ENCODE data around the gene POLDIP2. TPM values are rescaled to one million over a fixed set of nuclear protein-coding genes. Genes with fewer than 3 reads are reported as not detected.

POLDIP2 gene
- total and polyA plus RNA-seq, 2 of the 13 experiments (the other 11 are each of a cell fraction or from before 2014, with no cell fraction given) = 85.9 to 114 TPM

- in situ Hi-C loops (cut with HindIII; ENCODE audit: extremely low pct_ligation_motif_present, low pct_unique_long_range_greater_than_20kb) (no loop called here), intact Hi-C loops (cut with micrococcal nuclease; ENCODE audit: unreplicated experiment) (no loop called here)
- peaks cover 12 to 29% of the 10 kb centered on the region in 2 experiments for H3K36me3 ChIP-seq (replicated peaks in 1 of 2; ENCODE audit: control insufficient read depth in 1 of 2, insufficient read depth in 2 of 2, low read length in 2 of 2)
- POLR2A ChIA-PET = interaction anchor here (1.8 to 8.3 kb wide), 4 partner anchors 8 to 40 kb away, joined by 11 to 183 read pairs (median 92); partner anchors contain the start of genes IFT20, POLDIP2, SLC46A1 and TNFAIP1
- 96% methylated on average over 3 of the region's 3 CpGs for whole genome bisulfite sequencing (ENCODE audit: low lambda C conversion rate)
- ATAC-seq = no peak
- no TSS peak for BruUV-seq (replicated peaks)
- CTCF ChIA-PET (ENCODE audit: low intra/inter-chr PET ratio, low total read pairs) = no interaction called here
- H3K4me3 ChIP-seq (replicated peaks in 1 of 3; ENCODE audit: insufficient read depth in 1 of 3, low read depth in 2 of 3, low read length in 3 of 3) = no peak overlapping the region
- H3K79me2 ChIP-seq (ENCODE audit: insufficient read depth, low read length) = peaks cover 7% of the 10 kb centered on the region
- FAIRE-seq = no peak
- peaks cover 43% of the 10 kb centered on the region for H3K4me1 ChIP-seq (ENCODE audit: insufficient read depth, low read length)
- TF ChIP-seq RNF2 (conservative IDR thresholded peaks at IDR 0.05; ENCODE audit: low read depth) (no peak), RBM22 (optimal IDR thresholded peaks at IDR 0.05; ENCODE audit: low read length) (peak; percentile 54), ZNF552 (CRISPR knock-in tag; IDR thresholded peaks at IDR 0.05; ENCODE audit: borderline replicate concordance) (no peak), ZNF770 (CRISPR knock-in tag; IDR thresholded peaks at IDR 0.05) (no peak), RBFOX2 (IDR thresholded peaks at IDR 0.05; ENCODE audit: low read depth, low read length) (peak; percentile 28; the same call in 1 of the 2 replicates), CBX2 (IDR thresholded peaks at IDR 0.05; ENCODE audit: low read depth, low read length) (no peak), CBX2 (CRISPR knock-in tag; IDR thresholded peaks at IDR 0.05; ENCODE audit: low read depth) (no peak), POLR2A (IDR thresholded peaks at IDR 0.05; ENCODE audit: insufficient read depth in 1 of 2, low read depth in 2 of 2, low read length in 2 of 2) (peak in 1 of 2 experiments; percentile 47; a peak in 1 of 4 replicates), HDAC6 (IDR thresholded peaks at IDR 0.05; ENCODE audit: low read depth, low read length) (no peak), GABPB1 (CRISPR knock-in tag; IDR thresholded peaks at IDR 0.05) (no peak), ZNF432 (CRISPR knock-in tag; IDR thresholded peaks at IDR 0.05; ENCODE audit: borderline replicate concordance) (no peak), KDM1A (CRISPR knock-in tag; IDR thresholded peaks at IDR 0.05) (no peak), JUNB (CRISPR knock-in tag; IDR thresholded peaks at IDR 0.05; ENCODE audit: borderline replicate concordance) (no peak)
- no peaks in the 10 kb centered on the region for H4K20me1 ChIP-seq (ENCODE audit: insufficient read depth, low read length)
- no peak overlapping the region for H3K27ac ChIP-seq (ENCODE audit: extremely low read length, insufficient read depth, low read length)
- no peak for DNase-seq (ENCODE audit: low spot score)
- no peaks in the 10 kb centered on the region for H3K9me3 ChIP-seq (ENCODE audit: low read length)
- no peaks in the 10 kb centered on the region for H3K27me3 ChIP-seq (ENCODE audit: control insufficient read depth in 1 of 2, insufficient read depth in 2 of 2, low read length in 2 of 2)
- no peak overlapping the region for H2AFZ ChIP-seq (ENCODE audit: low read length)
- no peak overlapping the region for H3K9ac ChIP-seq (ENCODE audit: insufficient read depth, low read depth, low read length)
- no peak overlapping the region for H3K4me2 ChIP-seq (ENCODE audit: low read depth, low read length)
Measured at GRCh38 chr17:28365487-28365886, 8.2 kb upstream of the POLDIP2 start.
